ENCODE results near the gene CBX8. TPM values are rescaled to one million over a fixed set of nuclear protein-coding genes. Genes with fewer than 3 reads are reported as not detected.
A peak's percentile ranks its signal among the peaks of the same experiment; 100 is the strongest.

The CBX8 gene
- total RNA-seq, 1 donor from 2014 or later: 7.5 TPM

DNA sequence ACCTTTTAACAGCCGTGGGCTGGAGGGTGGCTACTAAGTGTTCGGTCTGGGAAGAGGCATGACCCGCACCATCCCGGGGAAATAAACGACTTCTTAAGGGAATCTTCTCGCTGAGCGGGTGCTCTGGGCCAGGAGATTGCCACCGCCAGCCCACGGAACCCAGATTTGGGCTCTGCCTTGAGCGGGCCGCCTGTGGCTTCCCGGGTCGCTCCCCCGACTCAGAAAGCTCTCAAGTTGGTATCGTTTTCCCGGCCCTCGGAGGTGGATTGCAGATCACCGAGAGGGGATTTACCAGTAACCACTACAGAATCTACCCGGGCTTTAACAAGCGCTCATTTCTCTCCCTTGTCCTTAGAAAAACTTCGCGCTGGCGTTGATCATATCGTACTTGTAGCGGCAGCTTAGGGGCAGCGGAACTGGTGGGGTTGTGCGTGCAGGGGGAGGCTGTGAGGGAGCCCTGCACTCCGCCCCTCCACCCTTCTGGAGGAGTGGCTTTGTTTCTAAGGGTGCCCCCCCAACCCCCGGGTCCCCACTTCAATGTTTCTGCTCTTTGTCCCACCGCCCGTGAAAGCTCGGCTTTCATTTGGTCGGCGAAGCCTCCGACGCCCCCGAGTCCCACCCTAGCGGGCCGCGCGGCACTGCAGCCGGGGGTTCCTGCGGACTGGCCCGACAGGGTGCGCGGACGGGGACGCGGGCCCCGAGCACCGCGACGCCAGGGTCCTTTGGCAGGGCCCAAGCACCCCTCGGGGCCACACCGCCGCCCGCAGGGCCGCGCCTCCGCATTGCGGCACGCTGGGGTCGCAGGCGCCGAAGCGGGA is 46.0 kb upstream of the CBX8 start:
- no peak for TF ChIP-seq CTCF (IDR thresholded peaks at IDR 0.05; ENCODE audit: borderline replicate concordance)
- Histone ChIP-seq H3K4me1 (peaks cover 74% of the 10 kb centered on the region), H3K36me3 (no peaks in the 10 kb centered on the region), H3K4me3 (peak overlapping the region; percentile 82), H3K27ac (replicated peaks) (no peak overlapping the region), H3K27me3 (ENCODE audit: low read depth) (peaks cover 43% of the 10 kb centered on the region), H3K9me3 (replicated peaks) (no peaks in the 10 kb centered on the region)
- intact Hi-C loops (cut with micrococcal nuclease): no loop called here
- no peak for DNase-seq

GRCh38 chr17:79842136-79842655 is 45.3 kb upstream of the CBX8 start:
- no peak for TF ChIP-seq CTCF (IDR thresholded peaks at IDR 0.05; ENCODE audit: borderline replicate concordance)
- Histone ChIP-seq H3K4me1 (peaks cover 81% of the 10 kb centered on the region), H3K27me3 (ENCODE audit: low read depth) (peaks cover 43% of the 10 kb centered on the region), H3K36me3 (no peaks in the 10 kb centered on the region), H3K4me3 (peak overlapping the region; percentile 82), H3K27ac (replicated peaks) (no peak overlapping the region), H3K9me3 (replicated peaks) (no peaks in the 10 kb centered on the region)
- DNase-seq: no peak
- intact Hi-C loops (cut with micrococcal nuclease): no loop called here

- intact Hi-C loops (cut with micrococcal nuclease): no loop called here
- Histone ChIP-seq H3K9me3 (replicated peaks) (no peaks in the 10 kb centered on the region), H3K36me3 (peaks cover under 1% of the 10 kb centered on the region), H3K4me1 (peaks cover 87% of the 10 kb centered on the region), H3K27me3 (ENCODE audit: low read depth) (peaks cover 43% of the 10 kb centered on the region), H3K4me3 (peak overlapping the region; percentile 11), H3K27ac (replicated peaks) (no peak overlapping the region)
- no peak for DNase-seq
- no peak for TF ChIP-seq CTCF (IDR thresholded peaks at IDR 0.05; ENCODE audit: borderline replicate concordance)
Observed at GRCh38 chr17:79841369-79842135, 44.7 kb upstream of the CBX8 start.

DNA sequence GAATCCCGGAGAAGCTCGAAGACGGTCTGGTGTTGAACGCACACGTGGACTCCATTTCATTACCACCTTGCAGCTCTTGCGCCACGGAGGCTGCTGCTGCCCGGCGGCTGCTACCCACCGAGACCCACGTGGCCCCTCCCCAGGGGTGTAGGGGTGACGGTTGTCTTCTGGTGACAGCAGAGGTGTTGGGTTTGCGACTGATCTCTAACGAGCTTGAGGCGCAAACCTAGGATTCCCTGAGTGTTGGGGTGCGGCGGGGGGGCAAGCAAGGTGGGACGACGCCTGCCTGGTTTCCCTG is 44.1 kb upstream of the CBX8 start:
- H3K27ac ChIP-seq (replicated peaks): no peak overlapping the region
- intact Hi-C loops (cut with micrococcal nuclease): no loop called here
- H3K4me1 ChIP-seq: peaks cover 93% of the 10 kb centered on the region
- peak overlapping the region; percentile 92 for H3K4me3 ChIP-seq
- TF ChIP-seq CTCF (IDR thresholded peaks at IDR 0.05; ENCODE audit: borderline replicate concordance): no peak
- H3K9me3 ChIP-seq (replicated peaks): no peaks in the 10 kb centered on the region
- H3K27me3 ChIP-seq (ENCODE audit: low read depth): peaks cover 43% of the 10 kb centered on the region
- DNase-seq: no peak
- peaks cover 7% of the 10 kb centered on the region for H3K36me3 ChIP-seq

DNA sequence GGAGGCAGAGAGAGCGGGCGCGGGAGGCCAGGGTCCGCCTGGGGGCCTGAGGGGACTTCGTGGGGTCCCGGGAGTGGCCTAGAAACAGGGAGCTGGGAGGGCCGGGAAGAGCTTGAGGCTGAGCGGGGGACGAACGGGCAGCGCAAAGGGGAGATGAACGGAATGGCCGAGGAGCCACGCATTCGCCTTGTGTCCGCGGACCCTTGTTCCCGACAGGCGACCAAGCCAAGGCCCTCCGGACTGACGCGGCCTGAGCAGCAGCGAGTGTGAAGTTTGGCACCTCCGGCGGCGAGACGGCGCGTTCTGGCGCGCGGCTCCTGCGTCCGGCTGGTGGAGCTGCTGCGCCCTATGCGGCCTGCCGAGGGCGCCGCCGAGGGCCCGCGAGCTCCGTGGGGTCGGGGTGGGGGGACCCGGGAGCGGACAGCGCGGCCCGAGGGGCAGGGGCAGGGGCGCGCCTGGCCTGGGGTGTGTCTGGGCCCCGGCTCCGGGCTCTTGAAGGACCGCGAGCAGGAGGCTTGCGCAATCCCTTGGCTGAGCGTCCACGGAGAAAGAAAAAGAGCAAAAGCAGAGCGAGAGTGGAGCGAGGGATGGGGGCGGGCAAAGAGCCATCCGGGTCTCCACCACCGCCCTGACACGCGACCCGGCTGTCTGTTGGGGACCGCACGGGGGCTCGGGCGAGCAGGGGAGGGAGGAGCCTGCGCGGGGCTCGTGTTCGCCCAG is 43.6 kb upstream of the CBX8 start:
- Histone ChIP-seq H3K9me3 (replicated peaks) (no peaks in the 10 kb centered on the region), H3K36me3 (peaks cover 9% of the 10 kb centered on the region), H3K4me1 (peaks cover 94% of the 10 kb centered on the region), H3K27me3 (ENCODE audit: low read depth) (peaks cover 43% of the 10 kb centered on the region), H3K4me3 (peak overlapping the region; percentile 92), H3K27ac (replicated peaks) (peak overlapping the region; percentile 84)
- intact Hi-C loops (cut with micrococcal nuclease): no loop called here
- peak; percentile 80 for DNase-seq
- TF ChIP-seq CTCF (IDR thresholded peaks at IDR 0.05; ENCODE audit: borderline replicate concordance): no peak

Data from left ventricle myocardium inferior (tissue), 1 donor.